KMS-11 (cell line): ENCODE measurements around the gene TRAF3IP1.

Experiments
- H2AFZ ChIP-seq: fragments of 200-600 bp; sonication (generic); 2 replicates; pipeline ENCODE4 v1.6.1; 2016; ENCODE audit warnings: antibody characterized with exemption, mixed run types, low read depth
- H3K27ac ChIP-seq: fragments of 200-600 bp; sonication (generic); 2 replicates; pipeline ENCODE4 v1.6.1; 2016; ENCODE audit warnings: mild to moderate bottlenecking, mixed run types
- H3K27me3 ChIP-seq: fragments of 200-600 bp; sonication (generic); 2 replicates; pipeline ENCODE4 v1.6.1; 2017; ENCODE audit warnings: mild to moderate bottlenecking, low read depth, mixed run types, moderate library complexity; ENCODE audit not compliant: insufficient read depth
- H3K36me3 ChIP-seq: fragments of 200-600 bp; sonication (generic); 2 replicates; pipeline ENCODE4 v1.6.1; 2017; ENCODE audit warnings: mild to moderate bottlenecking, mixed run types; ENCODE audit not compliant: insufficient read depth
- H3K4me1 ChIP-seq: fragments of 200-600 bp; sonication (generic); 2 replicates; pipeline ENCODE4 v1.6.1; 2016; ENCODE audit warnings: mild to moderate bottlenecking, low read depth, mixed run types; ENCODE audit not compliant: poor library complexity, severe bottlenecking
- H3K4me2 ChIP-seq: fragments of 200-600 bp; sonication (generic); 2 replicates; pipeline ENCODE4 v1.7.0; 2016; ENCODE audit warnings: mild to moderate bottlenecking, mixed run types
- H3K4me3 ChIP-seq: fragments of 200-600 bp; sonication (generic); IDR thresholded peaks from 2 replicates; pipeline ENCODE4 v1.6.1; 2017; ENCODE audit warnings: low read depth, low read length, mixed read lengths; ENCODE audit not compliant: insufficient read depth
- H3K79me2 ChIP-seq: fragments of 200-600 bp; sonication (generic); 2 replicates; pipeline ENCODE4 v1.6.1; 2016; ENCODE audit warnings: low read depth, mixed run types; ENCODE audit not compliant: insufficient read depth
- H3K9ac ChIP-seq: fragments of 200-600 bp; sonication (generic); 2 replicates; pipeline ENCODE4 v1.6.1; 2016; ENCODE audit warnings: mild to moderate bottlenecking, mixed run types
- H4K20me1 ChIP-seq: fragments of 200-600 bp; sonication (generic); 2 replicates; pipeline ENCODE4 v1.6.1; 2016; ENCODE audit warnings: mild to moderate bottlenecking, mixed run types; ENCODE audit not compliant: insufficient read depth
- TF ChIP-seq, protein P1 (sequence below): fragments of 200-600 bp; sonication (generic); conservative IDR thresholded peaks from 2 replicates; pipeline ENCODE4 v1.6.1; 2017; ENCODE audit warnings: low read depth, mild to moderate bottlenecking, antibody characterized with exemption, low read length, moderate library complexity, mixed read lengths

Gene TRAF3IP1

DNA sequence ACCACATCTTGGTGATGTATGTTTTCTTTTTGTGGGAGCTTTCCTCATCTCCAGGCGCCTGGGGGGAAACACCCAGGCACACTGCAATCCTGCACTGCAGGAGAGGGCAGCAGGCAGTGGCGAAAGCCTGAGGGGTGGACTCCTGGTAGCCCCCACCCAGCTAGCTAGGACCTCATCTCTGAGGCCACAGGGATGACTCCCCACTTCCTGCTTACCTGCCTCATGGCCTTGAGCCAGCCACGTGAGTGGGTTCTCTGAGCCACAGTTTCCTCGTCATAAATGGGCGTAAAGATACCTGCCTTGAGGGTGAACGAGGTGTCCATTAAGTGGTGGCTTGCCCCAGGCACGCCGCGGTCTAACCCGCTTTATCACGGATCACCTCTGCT is 19.1 kb downstream of the TRAF3IP1 start:
- Histone ChIP-seq H3K27ac (no peak overlapping the region), H3K27me3 (no peaks in the 10 kb centered on the region), H4K20me1 (no peaks in the 10 kb centered on the region), H2AFZ (no peak overlapping the region), H3K4me2 (no peak overlapping the region), H3K79me2 (no peaks in the 10 kb centered on the region; the same call in 1 of the 2 replicates), H3K4me3 (no peak overlapping the region), H3K36me3 (no peaks in the 10 kb centered on the region), H3K9ac (no peak overlapping the region), H3K4me1 (no peaks in the 10 kb centered on the region)
- TF ChIP-seq, protein P1, sequence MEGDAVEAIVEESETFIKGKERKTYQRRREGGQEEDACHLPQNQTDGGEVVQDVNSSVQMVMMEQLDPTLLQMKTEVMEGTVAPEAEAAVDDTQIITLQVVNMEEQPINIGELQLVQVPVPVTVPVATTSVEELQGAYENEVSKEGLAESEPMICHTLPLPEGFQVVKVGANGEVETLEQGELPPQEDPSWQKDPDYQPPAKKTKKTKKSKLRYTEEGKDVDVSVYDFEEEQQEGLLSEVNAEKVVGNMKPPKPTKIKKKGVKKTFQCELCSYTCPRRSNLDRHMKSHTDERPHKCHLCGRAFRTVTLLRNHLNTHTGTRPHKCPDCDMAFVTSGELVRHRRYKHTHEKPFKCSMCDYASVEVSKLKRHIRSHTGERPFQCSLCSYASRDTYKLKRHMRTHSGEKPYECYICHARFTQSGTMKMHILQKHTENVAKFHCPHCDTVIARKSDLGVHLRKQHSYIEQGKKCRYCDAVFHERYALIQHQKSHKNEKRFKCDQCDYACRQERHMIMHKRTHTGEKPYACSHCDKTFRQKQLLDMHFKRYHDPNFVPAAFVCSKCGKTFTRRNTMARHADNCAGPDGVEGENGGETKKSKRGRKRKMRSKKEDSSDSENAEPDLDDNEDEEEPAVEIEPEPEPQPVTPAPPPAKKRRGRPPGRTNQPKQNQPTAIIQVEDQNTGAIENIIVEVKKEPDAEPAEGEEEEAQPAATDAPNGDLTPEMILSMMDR, result no peak

DNA sequence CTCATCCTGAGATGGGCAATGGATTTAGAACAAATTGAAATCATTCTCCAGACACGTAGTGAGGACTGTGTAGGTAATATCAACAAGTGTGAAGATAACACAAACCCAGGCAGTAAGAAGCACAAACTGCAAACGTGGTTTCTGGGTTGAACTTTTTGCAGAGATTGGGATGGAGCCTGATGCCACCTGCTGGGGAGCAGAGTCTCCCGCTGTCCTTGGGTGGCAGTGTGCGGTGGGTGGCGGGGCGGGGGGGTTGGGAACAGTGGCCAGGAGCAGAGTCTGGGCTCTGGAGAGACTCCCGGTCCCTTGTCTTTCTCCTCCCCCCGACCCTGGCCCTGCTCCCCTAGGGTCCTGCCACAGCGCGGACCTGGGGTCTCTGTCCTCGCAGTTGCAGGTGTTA is 19.5 kb downstream of the TRAF3IP1 start:
- no peaks in the 10 kb centered on the region for H3K27me3 ChIP-seq
- H4K20me1 ChIP-seq, result no peaks in the 10 kb centered on the region
- H3K27ac ChIP-seq, result no peak overlapping the region
- no peaks in the 10 kb centered on the region for H3K4me1 ChIP-seq
- H3K9ac ChIP-seq, result no peak overlapping the region
- no peak overlapping the region for H3K4me2 ChIP-seq
- no peak overlapping the region for H2AFZ ChIP-seq
- TF ChIP-seq, protein P1, result no peak
- no peaks in the 10 kb centered on the region for H3K36me3 ChIP-seq
- H3K4me3 ChIP-seq, result no peak overlapping the region
- no peaks in the 10 kb centered on the region; the same call in 1 of the 2 replicates for H3K79me2 ChIP-seq

DNA sequence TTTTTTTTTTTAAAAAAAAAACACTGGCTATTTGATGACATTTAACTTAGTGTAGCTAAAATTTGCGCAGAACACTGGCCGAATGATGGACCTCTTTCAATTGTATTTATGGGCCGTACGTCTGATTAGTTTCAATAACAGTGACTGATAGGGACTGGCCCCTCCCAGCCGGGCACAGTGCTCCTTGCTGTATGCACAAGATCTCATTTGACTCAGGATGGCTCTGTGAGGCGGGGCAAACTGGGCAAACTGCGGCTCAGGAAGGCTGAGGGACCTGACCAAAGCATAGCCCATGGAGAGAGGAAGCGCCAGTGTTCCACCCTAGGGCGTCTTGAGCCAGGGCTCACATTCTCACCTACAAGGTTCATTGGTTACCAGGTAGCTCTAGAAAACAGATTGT is 21.2 kb downstream of the TRAF3IP1 start:
- H3K9ac ChIP-seq, result no peak overlapping the region
- H3K27me3 ChIP-seq, result no peaks in the 10 kb centered on the region
- H3K36me3 ChIP-seq, result no peaks in the 10 kb centered on the region
- no peaks in the 10 kb centered on the region; the same call in 1 of the 2 replicates for H3K79me2 ChIP-seq
- no peak overlapping the region for H3K4me3 ChIP-seq
- no peaks in the 10 kb centered on the region for H3K4me1 ChIP-seq
- no peaks in the 10 kb centered on the region for H4K20me1 ChIP-seq
- no peak overlapping the region for H3K4me2 ChIP-seq
- TF ChIP-seq, protein P1, result no peak
- H2AFZ ChIP-seq, result no peak overlapping the region
- no peak overlapping the region for H3K27ac ChIP-seq

DNA sequence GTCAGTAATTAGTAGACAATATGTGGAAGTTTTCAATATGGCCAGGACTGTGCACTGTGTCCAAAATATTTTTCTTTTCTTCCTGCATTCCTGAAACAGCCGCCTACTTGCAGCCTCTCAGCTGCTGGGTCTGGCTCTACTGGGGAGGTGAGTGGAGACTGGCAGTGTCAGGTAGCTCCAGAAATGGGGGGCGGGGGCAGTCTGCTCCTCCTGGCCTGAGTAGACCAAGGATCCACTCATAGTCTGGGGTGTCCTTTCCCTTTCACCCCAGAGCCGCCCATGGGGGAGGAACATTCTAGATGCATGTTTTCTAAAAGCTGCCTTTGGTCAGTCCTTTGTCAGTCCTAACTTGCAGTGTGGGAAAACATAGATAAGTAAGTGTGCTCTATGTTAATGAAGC is 23.7 kb downstream of the TRAF3IP1 start:
- Histone ChIP-seq H3K27me3 (no peaks in the 10 kb centered on the region), H3K4me1 (no peaks in the 10 kb centered on the region), H3K4me3 (no peak overlapping the region), H3K4me2 (no peak overlapping the region), H3K79me2 (no peaks in the 10 kb centered on the region; the same call in 1 of the 2 replicates), H3K36me3 (no peaks in the 10 kb centered on the region), H4K20me1 (no peaks in the 10 kb centered on the region), H3K9ac (no peak overlapping the region), H2AFZ (no peak overlapping the region), H3K27ac (no peak overlapping the region)
- TF ChIP-seq, protein P1, result no peak
